ENCODE measurements around the gene TPCN1.

Gene TPCN1

GRCh38 chr12:113329022-113329790 lies 107.9 kb downstream of the TPCN1 start:
- no peak for TF ChIP-seq CTCF (conservative IDR thresholded peaks at IDR 0.05; ENCODE audit: low read length)
- H3K4me3 ChIP-seq (ENCODE audit: low read length), result no peak overlapping the region
- DNase-seq (ENCODE audit: low read depth), result no peak

GRCh38 chr12:113329791-113330417 lies 108.6 kb downstream of the TPCN1 start:
- H3K4me3 ChIP-seq (ENCODE audit: low read length), result no peak overlapping the region
- no peak for DNase-seq (ENCODE audit: low read depth)
- no peak for TF ChIP-seq CTCF (conservative IDR thresholded peaks at IDR 0.05; ENCODE audit: low read length)

GRCh38 chr12:113330505-113330904 lies 109.2 kb downstream of the TPCN1 start:
- no peak overlapping the region for H3K4me3 ChIP-seq (ENCODE audit: low read length)
- no peak for TF ChIP-seq CTCF (conservative IDR thresholded peaks at IDR 0.05; ENCODE audit: low read length)
- no peak for DNase-seq (ENCODE audit: low read depth)

GRCh38 chr12:113332688-113333417 lies 111.6 kb downstream of the TPCN1 start:
- DNase-seq (ENCODE audit: low read depth), result no peak
- no peak overlapping the region for H3K4me3 ChIP-seq (ENCODE audit: low read length)
- TF ChIP-seq CTCF (conservative IDR thresholded peaks at IDR 0.05; ENCODE audit: low read length), result no peak

- no peak for DNase-seq (ENCODE audit: low read depth)
- H3K4me3 ChIP-seq (ENCODE audit: low read length), result no peak overlapping the region
- TF ChIP-seq CTCF (conservative IDR thresholded peaks at IDR 0.05; ENCODE audit: low read length), result no peak
These were observed 112.1 kb downstream of the TPCN1 start for GRCh38 chr12:113333418-113333750.

GRCh38 chr12:113333877-113334785 lies 112.9 kb downstream of the TPCN1 start:
- peak overlapping the region; percentile 77 for H3K4me3 ChIP-seq (ENCODE audit: low read length)
- TF ChIP-seq CTCF (conservative IDR thresholded peaks at IDR 0.05; ENCODE audit: low read length), result no peak
- no peak for DNase-seq (ENCODE audit: low read depth)
